HG02571 (cell line): ENCODE measurements around the gene TERT.
"Not testable (repeated sequence)": the region's sequence is repeated elsewhere in the genome, so short reads cannot be mapped to it uniquely, and the experiment has no call there.

Experiments used
- ATAC-seq: cut with Tn5 transposase; IDR thresholded peaks from one replicate; pipeline ENCODE4 v1.9.1; 2021; ENCODE audit warnings: mild to moderate bottlenecking, moderate library complexity; ENCODE audit not compliant: unreplicated experiment

TERT gene

DNA sequence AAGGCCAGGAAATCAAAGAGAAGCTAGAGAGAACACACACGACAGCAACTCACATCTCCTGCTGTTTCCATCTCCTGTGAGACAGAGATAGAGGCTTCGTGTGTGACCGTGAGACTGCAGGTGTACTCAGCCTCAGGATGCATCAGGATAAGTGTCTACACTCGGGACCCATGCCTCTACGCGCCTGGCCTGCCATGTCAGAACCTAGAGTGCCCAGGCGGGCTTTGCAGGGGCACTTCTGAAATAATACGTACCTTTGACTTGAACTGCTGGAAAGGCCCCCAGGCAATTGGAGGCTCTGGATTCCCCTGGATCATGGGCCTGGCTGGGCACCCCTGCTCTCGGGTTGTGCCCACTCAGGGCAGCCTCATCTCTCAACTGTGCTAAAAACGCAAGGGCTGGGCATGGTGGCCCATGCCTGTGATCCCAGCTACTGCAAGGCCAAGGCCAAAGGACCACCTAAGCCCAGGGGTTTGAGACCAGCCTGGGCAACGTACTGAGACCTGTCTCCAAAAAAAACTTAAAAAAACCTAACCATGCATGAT lies 37.1 kb upstream of the TERT start:
- ATAC-seq, result no peak

DNA sequence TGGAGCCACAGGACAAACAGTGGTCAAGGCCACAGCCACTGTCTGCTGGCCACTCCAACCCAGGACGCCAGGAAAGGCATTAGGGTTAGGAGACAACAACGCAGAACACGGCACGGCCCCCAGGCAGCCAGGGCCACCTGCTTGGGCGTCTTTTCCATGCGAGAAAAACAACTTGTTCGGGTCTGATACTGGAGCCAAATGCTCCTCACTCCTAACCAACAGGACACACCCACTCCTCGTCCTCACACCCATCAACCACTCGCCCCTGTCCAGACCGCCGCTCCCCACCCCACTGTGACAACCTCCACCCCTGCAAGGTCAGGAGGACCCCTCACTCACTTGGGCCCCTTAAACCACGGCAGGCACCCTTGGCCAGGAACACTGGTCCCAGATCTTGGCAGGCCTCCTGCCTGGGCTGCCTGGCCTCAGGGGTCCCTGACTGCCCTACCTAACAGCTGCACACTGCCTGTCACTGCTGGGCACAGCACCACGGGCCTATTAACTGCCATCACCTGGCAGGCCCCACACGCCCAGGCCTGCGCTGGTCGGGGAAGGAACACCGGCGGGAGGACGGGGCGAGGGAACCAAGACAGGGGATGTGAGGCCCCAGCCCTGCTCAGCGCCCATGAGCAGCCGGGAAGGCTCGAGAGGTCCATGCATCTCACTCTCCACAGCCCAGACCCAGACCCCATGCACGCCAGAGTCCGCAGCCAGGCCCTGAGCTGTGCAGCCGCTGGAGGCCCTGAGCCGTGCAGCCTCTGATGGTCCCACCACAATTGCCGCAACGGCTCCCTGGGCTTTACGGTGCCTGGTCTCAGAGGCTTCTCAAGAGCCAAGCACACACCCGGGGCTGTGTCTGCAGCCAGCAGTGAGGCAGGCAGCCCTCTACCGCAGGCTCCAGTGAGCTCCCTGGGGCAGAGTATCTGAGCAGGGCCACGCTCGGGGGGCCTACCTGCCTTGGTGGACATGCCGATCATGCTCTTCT lies 36.3 kb upstream of the TERT start:
- no peak for ATAC-seq

DNA sequence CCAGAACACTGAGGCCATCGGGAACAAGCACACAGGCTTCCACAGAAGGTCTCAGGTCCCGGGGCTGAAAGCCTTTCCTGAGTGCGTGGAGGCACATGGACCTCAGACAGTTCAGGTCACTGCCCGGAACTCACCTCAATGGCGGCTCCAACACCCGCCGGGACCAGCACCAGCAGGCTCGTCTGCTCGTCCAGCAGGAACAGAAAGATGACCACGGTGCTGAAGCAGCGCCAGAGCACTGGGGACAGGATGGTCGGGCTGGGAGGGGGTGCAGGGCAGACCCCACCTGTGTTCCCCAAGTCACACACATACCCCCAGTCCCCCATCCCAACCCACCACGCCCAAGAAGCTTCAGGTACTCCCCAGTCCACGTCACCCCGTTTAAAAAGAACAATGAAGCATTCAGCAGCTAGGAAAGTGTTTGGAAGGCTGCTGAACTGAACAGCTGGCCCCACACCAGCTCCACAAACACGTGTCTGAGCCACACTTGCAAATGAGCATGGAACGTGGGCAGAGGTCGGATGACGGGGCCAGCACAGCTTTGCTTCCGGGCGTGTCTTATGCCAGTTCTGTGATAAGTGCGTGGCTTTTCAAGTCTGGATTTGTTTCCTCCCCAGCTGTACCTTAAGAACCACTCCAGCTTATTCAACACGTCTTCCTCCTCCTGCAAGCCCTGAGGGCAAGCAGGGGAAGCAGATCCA lies 35.4 kb upstream of the TERT start:
- no peak for ATAC-seq

DNA sequence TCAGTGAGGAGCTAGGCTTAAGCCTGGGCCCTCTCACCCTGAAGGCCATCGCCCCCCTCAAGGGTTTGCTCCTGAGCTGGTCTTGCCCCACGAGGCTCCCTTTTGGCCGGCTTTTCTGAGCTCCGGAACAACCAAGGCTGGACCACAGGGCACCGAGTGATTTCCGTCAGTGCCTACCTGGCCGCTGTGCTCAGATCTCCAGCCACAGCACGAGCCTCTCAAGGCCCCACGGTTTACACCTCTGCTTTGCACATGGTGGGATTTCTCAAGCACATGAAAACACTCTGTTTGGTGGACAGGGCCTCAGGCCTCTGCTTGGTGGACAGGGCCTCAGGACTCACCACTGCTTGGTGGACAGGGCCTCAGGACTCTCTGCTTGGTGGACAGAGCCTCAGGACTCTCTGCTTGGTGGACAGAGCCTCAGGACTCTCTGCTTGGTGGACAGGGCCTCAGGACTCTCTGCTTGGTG lies 34.3 kb upstream of the TERT start:
- no peak for ATAC-seq

DNA sequence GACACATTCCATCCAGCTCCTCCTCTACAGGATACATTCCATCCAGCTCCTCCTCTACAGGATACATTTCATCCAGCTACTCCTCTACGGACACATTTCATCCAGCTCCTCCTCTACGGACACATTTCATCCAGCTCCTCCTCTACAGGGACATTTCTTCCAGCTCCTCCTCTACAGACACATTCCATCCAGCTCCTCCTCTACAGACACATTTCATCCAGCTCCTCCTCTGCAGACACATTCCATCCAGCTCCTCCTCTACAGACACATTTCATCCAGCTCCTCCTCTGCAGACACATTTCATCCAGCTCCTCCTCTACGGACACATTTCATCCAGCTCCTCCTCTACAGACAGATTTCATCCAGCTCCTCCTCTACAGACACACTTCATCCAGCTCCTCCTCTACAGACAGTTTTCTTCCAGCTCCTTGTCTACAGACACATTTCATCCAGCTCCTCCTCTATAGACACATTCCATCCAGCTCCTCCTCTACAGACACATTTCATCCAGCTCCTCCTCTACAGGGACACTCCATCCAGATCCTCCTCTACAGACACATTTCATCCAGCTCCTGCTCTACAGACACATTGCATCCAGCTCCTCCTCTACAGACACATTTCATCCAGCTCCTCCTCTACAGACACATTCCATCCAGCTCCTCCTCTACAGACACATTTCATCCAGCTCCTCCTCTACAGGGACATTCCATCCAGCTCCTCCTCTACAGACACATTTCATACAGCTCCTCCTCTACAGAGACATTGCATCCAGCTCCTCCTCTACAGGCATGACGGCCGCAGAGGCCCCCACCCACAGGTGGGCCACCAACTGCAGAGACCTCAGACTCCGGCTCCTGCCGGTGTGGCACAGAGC lies 33.6 kb upstream of the TERT start:
- ATAC-seq, result not testable (repeated sequence)

DNA sequence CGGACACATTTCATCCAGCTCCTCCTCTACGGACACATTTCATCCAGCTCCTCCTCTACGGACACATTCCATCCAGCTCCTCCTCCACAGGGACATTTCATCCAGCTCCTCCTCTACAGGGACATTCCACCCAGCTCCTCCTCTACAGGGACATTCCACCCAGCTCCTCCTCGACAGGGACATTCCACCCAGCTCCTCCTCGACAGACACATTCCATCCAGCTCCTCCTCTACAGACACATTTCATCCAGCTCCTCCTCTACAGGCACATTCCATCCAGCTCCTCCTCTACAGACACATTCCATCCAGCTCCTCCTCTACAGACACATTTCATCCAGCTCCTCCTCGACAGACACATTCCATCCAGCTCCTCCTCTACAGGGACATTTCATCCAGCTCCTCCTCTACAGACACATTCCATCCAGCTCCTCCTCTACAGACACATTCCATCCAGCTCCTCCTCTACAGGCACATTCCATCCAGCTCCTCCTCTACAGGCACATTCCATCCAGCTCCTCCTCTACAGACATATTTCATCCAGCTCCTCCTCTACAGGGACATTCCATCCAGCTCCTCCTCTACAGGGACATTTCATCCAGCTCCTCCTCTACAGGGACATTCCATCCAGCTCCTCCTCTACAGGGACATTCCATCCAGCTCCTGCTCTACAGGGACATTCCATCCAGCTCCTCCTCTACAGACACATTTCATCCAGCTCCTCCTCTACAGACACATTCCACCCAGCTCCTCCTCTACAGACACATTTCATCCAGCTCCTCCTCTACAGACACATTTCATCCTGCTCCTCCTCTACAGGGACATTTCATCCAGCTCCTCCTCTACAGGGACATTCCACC lies 32.3 kb upstream of the TERT start:
- ATAC-seq, result not testable (repeated sequence)

DNA sequence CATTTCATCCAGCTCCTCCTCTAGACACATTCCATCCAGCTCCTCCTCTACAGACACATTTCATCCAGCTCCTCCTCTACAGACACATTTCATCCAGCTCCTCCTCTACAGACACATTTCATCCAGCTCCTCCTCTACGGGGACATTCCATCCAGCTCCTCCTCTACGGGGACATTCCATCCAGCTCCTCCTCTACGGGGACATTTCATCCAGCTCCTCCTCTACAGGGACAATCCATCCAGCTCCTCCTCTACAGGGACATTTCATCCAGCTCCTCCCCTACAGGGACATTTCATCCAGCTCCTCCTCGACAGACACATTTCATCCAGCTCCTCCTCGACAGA lies 31.6 kb upstream of the TERT start:
- ATAC-seq, result not testable (repeated sequence)

DNA sequence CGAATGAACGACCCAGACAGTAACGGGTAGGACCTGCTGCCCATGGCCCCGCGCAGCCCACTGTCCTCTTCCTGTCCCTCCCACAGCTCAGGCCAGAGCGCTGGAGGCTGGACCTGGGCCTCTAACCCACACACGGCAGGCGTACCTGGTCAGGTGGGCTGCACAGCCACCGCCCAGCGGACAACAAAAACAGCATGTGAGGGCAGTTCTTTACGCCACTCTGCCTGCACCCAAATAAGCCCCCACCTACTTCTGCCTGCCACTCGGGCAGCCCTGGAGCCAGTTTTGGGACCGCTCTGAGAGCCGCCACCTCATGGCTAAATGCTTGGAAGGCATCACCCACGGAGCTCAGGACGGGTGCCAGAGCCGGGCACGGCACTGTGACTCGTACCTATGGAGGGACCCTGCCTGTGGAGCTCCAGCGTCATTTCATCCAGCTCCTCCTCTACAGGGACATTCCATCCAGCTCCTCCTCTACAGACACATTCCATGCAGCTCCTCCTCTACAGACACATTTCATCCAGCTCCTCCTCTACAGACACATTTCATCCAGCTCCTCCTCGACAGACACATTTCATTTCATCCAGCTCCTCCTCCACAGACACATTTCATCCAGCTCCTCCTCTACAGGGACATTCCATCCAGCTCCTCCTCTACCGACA lies 31.1 kb upstream of the TERT start:
- ATAC-seq, result no peak

DNA sequence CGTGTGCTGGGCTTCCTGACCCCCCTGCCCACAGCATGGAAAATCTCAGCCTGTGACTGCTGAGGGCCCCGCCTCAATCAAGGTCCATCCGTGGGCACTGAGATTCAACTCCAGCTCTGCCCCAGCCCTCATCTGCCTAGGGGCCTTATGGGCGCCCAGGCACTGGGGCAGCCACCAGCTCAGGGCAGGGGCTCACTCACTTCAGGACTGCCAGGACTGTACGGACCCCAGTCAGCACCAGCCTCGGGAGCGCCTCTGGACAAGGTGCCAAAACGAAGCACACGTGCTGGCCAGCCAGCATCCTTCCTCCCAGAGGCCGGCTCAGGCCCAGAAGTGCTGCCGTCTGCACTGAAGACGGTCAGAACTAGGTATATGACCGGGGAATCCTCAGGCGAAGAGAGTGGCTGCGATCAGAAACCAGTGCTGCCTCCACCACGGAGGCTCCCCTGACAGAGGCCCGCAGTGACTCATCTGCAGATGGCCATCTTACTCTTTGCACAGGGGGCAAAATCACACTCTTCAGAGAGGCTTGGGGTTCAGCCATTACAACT lies 30.4 kb upstream of the TERT start:
- ATAC-seq, result no peak

DNA sequence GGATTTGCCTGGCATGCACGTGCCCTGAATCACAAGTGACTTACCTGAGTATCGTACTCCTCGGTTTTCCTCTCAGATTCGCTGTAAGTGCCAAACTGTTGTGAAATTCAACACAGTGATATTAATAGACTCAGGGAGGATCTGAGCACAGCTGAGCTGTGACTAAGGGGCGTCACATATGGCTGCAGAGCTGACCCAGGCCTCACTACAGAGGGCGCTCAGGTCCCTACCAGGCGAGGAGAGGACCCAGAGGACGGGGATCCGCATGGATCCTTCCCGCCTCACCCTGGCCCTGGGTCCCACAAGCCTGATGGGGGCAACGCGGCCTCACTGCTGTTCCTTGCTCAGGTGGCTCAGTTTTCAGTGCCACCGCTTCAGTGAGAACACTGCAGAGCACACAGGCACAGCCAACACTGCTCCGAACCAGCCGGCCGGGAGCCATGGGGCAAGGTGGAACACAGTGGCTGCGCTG lies 29.9 kb upstream of the TERT start:
- ATAC-seq, result no peak

DNA sequence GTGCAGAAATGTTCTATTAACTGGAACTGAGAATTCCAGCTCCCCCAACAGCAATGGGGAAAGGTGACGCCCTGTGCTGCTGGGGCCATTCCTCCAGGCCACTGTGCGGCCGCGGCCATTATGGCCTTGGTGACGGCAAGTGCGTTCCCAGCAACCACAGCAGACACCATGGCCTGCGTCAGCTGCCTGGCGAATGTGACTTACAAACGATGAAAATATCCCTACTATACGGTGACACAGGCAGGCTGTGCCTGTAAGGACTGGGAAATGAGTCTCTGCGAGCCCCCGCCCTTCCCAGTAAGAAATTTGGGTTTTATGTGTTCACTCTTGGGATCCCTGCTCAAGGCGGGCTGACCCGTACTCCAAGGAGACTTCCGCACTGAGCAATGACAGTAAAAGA lies 29.4 kb upstream of the TERT start:
- ATAC-seq, result no peak

DNA sequence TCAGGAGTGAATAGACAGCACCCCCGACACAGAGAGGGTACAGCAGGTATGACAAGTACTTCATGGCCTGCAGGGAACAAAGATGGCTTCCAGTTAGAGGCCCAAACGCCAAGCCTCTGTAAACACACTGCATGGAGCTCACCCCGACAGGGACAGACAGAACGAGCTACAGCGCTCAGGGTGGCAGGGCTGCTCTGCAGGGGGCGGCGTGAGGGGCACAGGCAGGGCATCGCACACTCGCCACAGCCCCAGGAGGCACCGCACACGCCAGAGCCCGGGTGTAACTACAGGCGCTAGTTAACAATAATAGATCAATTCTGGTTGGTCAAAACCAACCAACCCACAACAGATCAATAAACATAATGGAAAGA lies 28.9 kb upstream of the TERT start:
- ATAC-seq, result no peak

DNA sequence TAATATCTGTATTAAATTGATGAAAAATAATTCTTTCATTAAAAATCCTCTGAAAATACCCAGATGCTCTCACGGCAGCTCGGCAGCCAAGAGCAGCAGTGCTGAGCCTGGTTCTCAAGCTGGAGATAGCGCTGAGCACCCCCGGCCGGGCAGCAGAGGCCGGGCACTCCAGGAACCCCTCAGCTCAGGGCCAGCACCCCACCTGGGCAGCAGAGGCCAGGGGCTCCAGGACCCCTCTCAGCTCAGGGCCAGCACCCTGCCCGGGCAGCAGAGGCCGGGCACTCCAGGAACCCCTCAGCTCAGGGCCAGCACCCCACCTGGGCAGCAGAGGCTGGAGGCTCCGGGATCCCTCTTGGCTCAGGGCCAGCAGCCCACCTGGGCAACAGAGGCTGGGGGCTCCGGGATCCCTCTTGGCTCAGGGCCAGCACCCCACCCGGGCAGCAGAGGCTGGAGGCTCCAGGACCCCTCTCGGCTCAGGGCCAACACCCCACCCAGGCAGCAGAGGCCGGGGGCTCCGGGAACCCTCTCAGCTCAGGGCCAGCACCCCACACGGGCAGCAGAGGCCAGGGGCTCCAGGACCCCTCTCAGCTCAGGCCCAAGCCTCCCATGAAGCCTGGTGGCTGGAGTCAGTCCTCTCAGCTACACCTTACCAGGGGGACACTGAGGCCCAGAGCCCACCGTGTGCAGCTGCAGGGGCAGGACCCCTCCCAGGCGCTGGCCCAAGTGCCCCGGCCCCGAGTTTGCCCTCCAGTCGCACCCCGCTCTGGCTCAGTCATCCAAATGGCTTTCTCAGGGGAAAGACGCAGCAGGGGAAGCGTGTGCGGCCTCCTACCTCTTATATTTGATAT lies 28.3 kb upstream of the TERT start:
- ATAC-seq, result no peak

DNA sequence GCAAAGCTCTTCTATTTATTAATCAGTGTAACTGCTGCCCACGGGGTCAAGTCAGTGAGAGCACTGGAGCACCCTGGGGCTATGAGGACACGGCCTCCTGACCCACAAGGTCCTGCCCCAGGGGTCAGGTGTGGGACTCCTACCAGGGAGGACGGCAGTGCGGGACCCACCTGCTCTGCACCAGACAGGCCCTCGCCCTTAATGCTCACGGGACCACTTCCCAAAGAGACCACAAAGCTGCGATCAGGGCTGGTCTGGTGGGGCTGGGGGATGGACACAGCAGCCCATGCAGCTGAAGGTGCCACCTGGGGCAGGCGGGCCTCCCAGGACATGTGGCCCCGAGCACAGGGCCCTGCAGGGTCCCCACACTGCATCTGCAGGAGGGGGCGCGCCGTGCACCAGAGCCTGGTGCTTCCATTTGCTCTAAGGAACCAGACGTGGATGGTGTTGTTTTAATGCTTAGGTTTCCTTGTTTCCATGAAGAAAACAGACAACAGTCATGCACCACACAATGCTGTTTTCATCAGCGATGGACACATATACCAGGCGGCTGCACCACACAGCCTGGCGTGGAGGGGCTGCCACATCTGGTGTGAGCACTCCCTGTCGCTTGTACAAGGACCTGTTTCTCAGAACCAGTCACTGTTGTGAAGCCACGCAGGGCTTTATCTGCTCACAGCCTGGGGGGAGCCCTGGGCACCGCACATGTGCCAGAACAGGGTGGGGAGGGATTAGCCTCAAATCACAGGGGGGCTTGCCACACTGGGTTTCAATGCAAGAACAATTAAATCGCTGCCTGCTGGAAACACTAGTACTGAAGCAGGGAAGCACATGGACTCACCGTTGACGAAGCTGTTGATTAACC lies 27.4 kb upstream of the TERT start:
- no peak for ATAC-seq

DNA sequence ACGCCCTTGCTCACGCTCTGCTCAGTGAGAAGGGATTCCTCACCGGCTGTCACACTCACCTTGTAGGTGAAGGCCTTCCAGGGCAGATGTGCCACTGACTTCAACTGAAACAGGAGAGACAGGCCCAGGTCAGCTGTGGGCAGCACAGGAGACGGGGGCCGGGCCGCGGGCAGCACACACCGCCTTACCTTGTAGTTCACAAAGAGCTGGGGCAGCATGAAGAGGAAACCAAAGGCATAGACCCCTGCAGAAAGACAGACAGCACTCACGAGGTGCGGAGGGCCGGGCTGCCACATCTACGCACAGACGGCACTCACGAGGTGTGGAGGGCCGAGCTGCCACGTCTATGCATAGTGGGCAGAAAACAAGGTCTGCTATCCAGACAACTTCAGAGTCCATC lies 26.7 kb upstream of the TERT start:
- no peak for ATAC-seq

DNA sequence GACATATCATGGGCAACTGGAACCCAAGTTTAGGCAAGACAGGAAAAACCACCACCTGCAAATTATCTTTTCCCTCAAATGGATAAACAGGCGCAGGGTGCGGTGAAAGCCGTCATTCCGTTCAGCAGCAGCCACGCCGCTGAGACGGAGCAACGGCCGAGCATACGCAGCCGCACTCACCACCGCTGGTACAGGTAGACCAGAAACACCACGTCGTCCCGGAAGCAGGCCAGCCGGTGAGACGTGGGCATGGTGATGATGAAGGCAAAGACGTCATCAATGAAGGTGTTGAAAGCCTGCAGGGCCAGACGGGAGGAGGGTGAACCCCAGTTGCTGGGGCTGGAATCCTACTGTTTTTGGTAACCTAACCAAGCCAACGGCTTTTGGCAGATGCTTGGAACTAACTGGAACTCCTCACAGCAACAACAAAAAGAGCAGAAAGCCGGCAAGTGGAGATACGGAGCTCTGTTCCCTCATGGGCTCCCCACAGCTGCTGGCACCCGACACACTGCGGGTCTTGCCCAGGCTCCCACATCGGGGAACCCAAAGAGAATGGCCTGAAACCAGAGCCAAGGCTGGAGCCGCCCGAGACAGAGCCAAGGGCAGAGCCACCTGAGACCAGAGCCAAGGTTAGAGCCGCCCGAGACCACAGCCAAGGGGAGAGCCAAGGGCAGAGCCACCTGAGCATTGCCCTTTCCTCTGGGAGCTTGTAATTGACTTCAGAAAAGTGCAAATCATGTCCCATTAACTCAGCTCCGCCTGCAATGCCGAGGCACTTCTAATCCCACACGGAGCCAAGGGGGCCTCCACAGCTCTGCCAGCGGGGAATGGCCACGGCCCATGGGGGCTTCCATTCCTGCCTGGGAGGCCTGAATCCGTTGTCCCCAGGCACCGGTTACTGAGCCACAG lies 25.8 kb upstream of the TERT start:
- ATAC-seq, result no peak
